Tibial artery (tissue), 4 donors: ENCODE measurements around the gene TTC7B.

Experiments used
- DNase-seq, 2 donors: peaks; one replicate each; pipeline ENCODE4 v3.0.0-alpha.2; 2019
- H3K27ac ChIP-seq, 2 donors: fragments of 200-600 bp; sonication (generic) in 1 of 2; 1 replicate in 1 of 2; 2 replicates in 1 of 2; pipeline ENCODE4 v1.5.1; 2018 to 2019; ENCODE audit warnings: mild to moderate bottlenecking in 1 of 2
- H3K27me3 ChIP-seq, 2 donors: fragments of 200-600 bp; sonication (generic) in 1 of 2; one replicate each; pipeline versions ENCODE4 v1.5.1 to v1.6.0; 2016 to 2019
- H3K36me3 ChIP-seq, 3 donors: fragments of 200-600 bp; sonication (generic) in 2 of 3; one replicate each; pipeline ENCODE4 v1.5.1; 2016 to 2019; ENCODE audit warnings: mild to moderate bottlenecking in 2 of 3
- H3K4me1 ChIP-seq, 4 donors: fragments of 200-600 bp; sonication (generic) in 2 of 4; 1 replicate in 3 of 4; 2 replicates in 1 of 4; pipeline ENCODE4 v1.5.1; 2016 to 2019
- H3K4me3 ChIP-seq, 2 donors: fragments of 200-600 bp; sonication (generic) in 1 of 2; 1 replicate in 1 of 2; 2 replicates in 1 of 2; pipeline ENCODE4 v1.5.1; 2018 to 2019; ENCODE audit warnings: mild to moderate bottlenecking in 2 of 2
- H3K9me3 ChIP-seq, 3 donors: fragments of 200-600 bp; sonication (generic) in 1 of 3; one replicate each; pipeline ENCODE4 v1.5.1; 2016 to 2019
- CTCF ChIP-seq, 2 experiments: fragments of 200-600 bp in 1 of 2; fragments of 450-650 bp in 1 of 2; IDR thresholded peaks; one replicate each; pipeline ENCODE4 v1.5.1; 2017 to 2019; ENCODE audit warnings: antibody characterized with exemption in 2 of 2, mild to moderate bottlenecking in 1 of 2, moderate library complexity in 1 of 2
- intact Hi-C: fragments of 100-400 bp; cut with DNase I; formaldehyde crosslinking; loops from one replicate; pipeline ENCODE4 v1.15.0; 2023; ENCODE audit warnings: low total_unique reads

The TTC7B gene

GRCh38 chr14:90545966-90546751 is 270.1 kb downstream of the TTC7B start:
- Histone ChIP-seq H3K36me3 (peaks cover 0 to 4% (median 0%) of the 10 kb centered on the region in 3 donors), H3K4me3 (no peak overlapping the region), H3K27ac (peak overlapping the region; percentile 62 to 82), H3K4me1 (peaks cover 3 to 32% (median 26%) of the 10 kb centered on the region in 4 donors), H3K9me3 (no peaks in the 10 kb centered on the region), H3K27me3 (no peaks in the 10 kb centered on the region)
- intact Hi-C loops, result no loop called here
- TF ChIP-seq CTCF (IDR thresholded peaks at IDR 0.05), result no peak
- DNase-seq, result peak; percentile 36 to 91

GRCh38 chr14:90545382-90545781 is 270.8 kb downstream of the TTC7B start:
- H3K27ac ChIP-seq, result peak overlapping the region; percentile 62 to 82
- no peaks in the 10 kb centered on the region for H3K9me3 ChIP-seq
- peaks cover 3 to 26% (median 20%) of the 10 kb centered on the region in 4 donors for H3K4me1 ChIP-seq
- no peak for TF ChIP-seq CTCF (IDR thresholded peaks at IDR 0.05)
- no peak for DNase-seq
- H3K27me3 ChIP-seq, result no peaks in the 10 kb centered on the region
- intact Hi-C loops, result no loop called here
- no peak overlapping the region for H3K4me3 ChIP-seq
- H3K36me3 ChIP-seq, result peaks cover 0 to 9% (median 0%) of the 10 kb centered on the region in 3 donors

GRCh38 chr14:90544971-90545370 is 271.3 kb downstream of the TTC7B start:
- intact Hi-C loops, result no loop called here
- H3K9me3 ChIP-seq, result no peaks in the 10 kb centered on the region
- no peaks in the 10 kb centered on the region for H3K27me3 ChIP-seq
- no peak for TF ChIP-seq CTCF (IDR thresholded peaks at IDR 0.05)
- no peak overlapping the region for H3K4me3 ChIP-seq
- DNase-seq, result no peak
- peak overlapping the region; percentile 62 to 82 for H3K27ac ChIP-seq
- H3K4me1 ChIP-seq, result peaks cover 3 to 26% (median 20%) of the 10 kb centered on the region in 4 donors
- peaks cover 0 to 9% (median under 1%) of the 10 kb centered on the region in 3 donors for H3K36me3 ChIP-seq

- Histone ChIP-seq H3K36me3 (peaks cover 0 to 13% (median 5%) of the 10 kb centered on the region in 3 donors), H3K4me1 (peaks cover 3 to 26% (median 20%) of the 10 kb centered on the region in 4 donors), H3K27me3 (no peaks in the 10 kb centered on the region), H3K9me3 (no peaks in the 10 kb centered on the region), H3K4me3 (no peak overlapping the region), H3K27ac (peak overlapping the region; percentile 62 to 82)
- no peak for TF ChIP-seq CTCF (IDR thresholded peaks at IDR 0.05)
- intact Hi-C loops, result no loop called here
- no peak for DNase-seq
Measured at GRCh38 chr14:90544566-90544965, 271.7 kb downstream of the TTC7B start.

GRCh38 chr14:90543876-90544275 is 272.4 kb downstream of the TTC7B start:
- no peak overlapping the region for H3K27ac ChIP-seq

More at GRCh38 chr14:90543876-90544275, 272.4 kb downstream of the TTC7B start:
- no peak for TF ChIP-seq CTCF (IDR thresholded peaks at IDR 0.05)
- Histone ChIP-seq H3K9me3 (no peaks in the 10 kb centered on the region), H3K4me1 (peaks cover 3 to 26% (median 20%) of the 10 kb centered on the region in 4 donors), H3K36me3 (peaks cover 0 to 20% (median 11%) of the 10 kb centered on the region in 3 donors), H3K27me3 (no peaks in the 10 kb centered on the region), H3K4me3 (no peak overlapping the region)
- intact Hi-C loops, result no loop called here
- DNase-seq, result no peak
